ENCODE data around the gene CHPT1.
"Not testable (repeated sequence)": the region's sequence is repeated elsewhere in the genome, so short reads cannot be mapped to it uniquely, and the experiment has no call there.

The CHPT1 gene

DNA sequence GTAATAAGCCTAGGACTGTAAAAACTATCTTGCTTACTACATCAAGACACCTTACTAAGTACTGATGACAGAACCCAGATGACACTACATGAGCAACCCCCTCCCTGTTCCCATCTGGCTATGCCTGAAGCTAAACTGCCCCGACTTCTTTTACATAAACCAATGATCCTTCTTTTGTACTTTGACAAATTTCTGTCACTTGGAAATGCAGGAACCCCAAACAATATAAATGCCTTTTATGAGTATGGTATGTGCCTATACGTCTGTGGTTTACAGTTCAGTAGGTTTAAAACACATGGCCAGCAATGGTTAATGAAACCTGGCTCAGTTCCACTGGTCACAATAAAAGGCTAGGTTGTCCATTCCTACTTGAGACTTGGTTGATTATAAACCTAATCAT is 35.7 kb downstream of the CHPT1 start:
- H3K36me3 ChIP-seq (ENCODE audit: control insufficient read depth, insufficient read depth, low read length), result no peaks in the 10 kb centered on the region

DNA sequence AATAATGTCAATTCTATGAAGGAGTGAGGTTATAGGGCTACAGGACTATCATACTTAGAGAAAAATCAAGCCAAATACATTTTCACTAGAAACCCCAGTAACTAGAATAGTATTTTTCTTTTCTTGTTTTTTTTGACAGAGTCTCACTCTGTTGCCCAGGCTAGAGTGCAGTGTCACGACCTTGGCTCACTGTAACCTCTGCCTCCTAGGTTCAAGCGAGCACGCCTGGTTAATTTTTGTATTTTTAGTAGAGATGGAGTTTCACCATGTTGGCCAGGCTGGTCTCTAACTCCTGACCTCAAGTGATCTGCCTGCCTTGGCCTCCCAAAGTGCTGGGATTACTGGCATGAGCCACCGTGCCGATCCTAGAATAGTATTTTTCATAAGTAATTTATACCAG is 37.0 kb downstream of the CHPT1 start:
- not testable (repeated sequence) for H3K27me3 ChIP-seq (ENCODE audit: control insufficient read depth, insufficient read depth, low read length); H3K9me3 ChIP-seq (ENCODE audit: control insufficient read depth, insufficient read depth, low read length); H3K4me1 ChIP-seq (ENCODE audit: control insufficient read depth, insufficient read depth, low read length); H3K36me3 ChIP-seq (ENCODE audit: control insufficient read depth, insufficient read depth, low read length); H3K4me3 ChIP-seq (ENCODE audit: low read depth, low read length); H3K9ac ChIP-seq (ENCODE audit: low read depth, low read length)

More for the DNA sequence above, 35.7 kb downstream of the CHPT1 start:
- Histone ChIP-seq H3K4me3 (ENCODE audit: low read depth, low read length) (no peak overlapping the region), H3K9me3 (ENCODE audit: control insufficient read depth, insufficient read depth, low read length) (no peaks in the 10 kb centered on the region), H3K9ac (ENCODE audit: low read depth, low read length) (no peak overlapping the region), H3K4me1 (ENCODE audit: control insufficient read depth, insufficient read depth, low read length) (no peaks in the 10 kb centered on the region), H3K27me3 (ENCODE audit: control insufficient read depth, insufficient read depth, low read length) (no peaks in the 10 kb centered on the region)

DNA sequence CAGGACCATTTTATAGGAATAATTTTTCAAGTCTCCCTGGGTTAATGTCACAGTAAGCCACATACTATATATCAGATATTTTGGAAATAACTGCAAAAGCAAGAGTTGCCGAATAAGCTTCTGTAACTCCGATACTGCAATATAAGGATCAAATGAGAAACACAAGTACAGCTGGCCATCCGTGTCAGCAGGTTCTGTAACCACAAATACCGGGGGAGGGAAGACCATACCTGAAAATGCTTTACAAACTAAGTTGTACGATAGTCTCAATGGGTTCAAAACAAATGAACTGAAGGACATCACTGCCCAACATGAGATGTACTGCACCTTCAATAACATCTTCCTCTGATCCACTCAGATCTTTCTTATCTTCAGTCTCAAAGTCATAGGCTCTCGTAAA is 40.0 kb downstream of the CHPT1 start:
- Histone ChIP-seq H3K36me3 (ENCODE audit: control insufficient read depth, insufficient read depth, low read length) (no peaks in the 10 kb centered on the region), H3K9me3 (ENCODE audit: control insufficient read depth, insufficient read depth, low read length) (no peaks in the 10 kb centered on the region), H3K9ac (ENCODE audit: low read depth, low read length) (no peak overlapping the region), H3K4me3 (ENCODE audit: low read depth, low read length) (no peak overlapping the region), H3K27me3 (ENCODE audit: control insufficient read depth, insufficient read depth, low read length) (no peaks in the 10 kb centered on the region), H3K4me1 (ENCODE audit: control insufficient read depth, insufficient read depth, low read length) (no peaks in the 10 kb centered on the region)

DNA sequence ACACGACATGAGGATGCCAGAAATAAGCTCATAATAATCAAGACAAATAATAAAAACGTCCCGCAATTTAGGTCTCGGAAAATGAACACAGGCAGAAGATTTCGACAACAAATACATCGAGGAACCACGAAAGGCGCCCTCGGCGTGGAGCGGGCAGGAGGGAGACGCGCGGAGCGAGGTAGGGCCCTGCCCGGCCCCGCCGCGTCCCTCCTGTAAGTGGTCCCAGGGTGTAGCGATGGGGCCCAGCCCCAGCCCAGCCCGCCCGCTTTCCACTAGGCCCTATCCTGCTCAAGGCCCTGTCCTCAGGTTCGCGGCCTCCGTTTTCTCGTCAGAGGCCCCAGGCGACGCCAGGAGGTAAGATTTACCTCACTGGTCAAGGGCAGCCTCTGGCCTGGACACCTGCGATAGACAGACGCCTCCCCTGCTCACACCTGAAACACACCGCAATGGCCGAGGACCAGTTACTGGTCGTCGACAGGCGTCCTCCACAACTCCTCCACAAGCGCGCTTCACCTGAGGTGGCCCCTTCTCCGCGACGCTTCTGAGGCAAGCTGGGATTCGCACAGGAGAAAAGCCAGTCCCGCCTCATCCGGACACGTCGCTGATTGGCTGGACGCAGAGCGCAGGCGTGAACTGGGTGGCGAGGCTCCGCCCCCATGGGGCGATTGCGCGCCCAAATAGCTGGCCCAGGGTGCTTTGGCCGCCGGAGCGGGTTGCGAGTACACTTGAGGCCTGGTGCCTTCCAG is 41.7 kb downstream of the CHPT1 start, which contains the start of gene SYCP3:
SYCP3 (minus strand) TSS at position 543 of the 746 bp plus-strand sequence. CDS start 1,527 bp downstream, outside the sequence.
- H3K27me3 ChIP-seq (ENCODE audit: control insufficient read depth, insufficient read depth, low read length), result no peaks in the 10 kb centered on the region
- no peak within 1 kb of the TSS for H3K4me3 ChIP-seq (ENCODE audit: low read depth, low read length)
- no peak within 1 kb of the TSS for H3K9ac ChIP-seq (ENCODE audit: low read depth, low read length)
- no peaks in the 10 kb centered on the region for H3K9me3 ChIP-seq (ENCODE audit: control insufficient read depth, insufficient read depth, low read length)
- no peaks in the 10 kb centered on the region for H3K4me1 ChIP-seq (ENCODE audit: control insufficient read depth, insufficient read depth, low read length)
- peaks cover 2% of the 10 kb centered on the region for H3K36me3 ChIP-seq (ENCODE audit: control insufficient read depth, insufficient read depth, low read length)

DNA sequence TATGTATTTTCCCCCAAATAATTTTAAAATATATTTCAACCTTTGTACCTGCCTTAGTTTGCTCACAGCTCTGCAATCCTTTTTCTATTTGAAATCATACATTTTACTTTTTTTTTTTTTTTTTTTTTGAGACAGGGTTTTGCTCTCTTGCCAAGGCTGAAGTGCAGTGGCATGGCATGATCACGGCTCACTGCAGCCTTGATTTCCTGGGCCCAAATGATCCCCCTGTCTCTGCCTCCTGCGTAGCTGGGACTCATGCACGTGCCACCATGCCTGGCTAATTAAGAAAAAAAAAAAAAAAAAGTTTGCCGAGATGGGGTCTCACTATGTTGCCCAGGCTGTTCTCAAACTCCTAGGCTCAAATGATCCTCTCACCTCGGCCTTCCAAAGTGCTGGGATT is 43.1 kb downstream of the CHPT1 start:
- H3K9ac ChIP-seq (ENCODE audit: low read depth, low read length), result no peak overlapping the region
- H3K9me3 ChIP-seq (ENCODE audit: control insufficient read depth, insufficient read depth, low read length), result no peaks in the 10 kb centered on the region
- H3K4me3 ChIP-seq (ENCODE audit: low read depth, low read length), result no peak overlapping the region
- no peaks in the 10 kb centered on the region for H3K4me1 ChIP-seq (ENCODE audit: control insufficient read depth, insufficient read depth, low read length)
- H3K36me3 ChIP-seq (ENCODE audit: control insufficient read depth, insufficient read depth, low read length), result peaks cover 3% of the 10 kb centered on the region
- H3K27me3 ChIP-seq (ENCODE audit: control insufficient read depth, insufficient read depth, low read length), result no peaks in the 10 kb centered on the region

DNA sequence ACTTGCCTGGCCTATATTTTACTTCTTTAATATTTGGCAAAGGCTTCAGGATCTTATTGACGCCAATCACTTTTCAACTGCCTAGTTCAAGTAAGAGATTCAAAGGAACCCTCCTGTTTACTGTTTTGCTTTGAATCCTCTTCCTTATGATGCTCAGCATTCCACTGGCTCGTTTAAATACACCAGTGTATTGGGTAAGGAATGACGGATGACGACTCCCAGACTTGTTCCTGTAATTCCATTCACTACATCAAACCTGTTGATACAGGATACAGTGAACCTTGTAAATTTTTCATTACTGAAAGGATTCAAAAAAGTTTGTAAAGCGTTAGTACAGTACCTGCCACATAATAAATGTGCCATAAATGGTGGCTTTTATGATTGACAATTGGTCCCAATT is 43.5 kb downstream of the CHPT1 start:
- H3K9ac ChIP-seq (ENCODE audit: low read depth, low read length), result no peak overlapping the region
- H3K9me3 ChIP-seq (ENCODE audit: control insufficient read depth, insufficient read depth, low read length), result no peaks in the 10 kb centered on the region
- no peak overlapping the region for H3K4me3 ChIP-seq (ENCODE audit: low read depth, low read length)
- no peaks in the 10 kb centered on the region for H3K4me1 ChIP-seq (ENCODE audit: control insufficient read depth, insufficient read depth, low read length)
- H3K36me3 ChIP-seq (ENCODE audit: control insufficient read depth, insufficient read depth, low read length), result peaks cover 3% of the 10 kb centered on the region
- no peaks in the 10 kb centered on the region for H3K27me3 ChIP-seq (ENCODE audit: control insufficient read depth, insufficient read depth, low read length)

DNA sequence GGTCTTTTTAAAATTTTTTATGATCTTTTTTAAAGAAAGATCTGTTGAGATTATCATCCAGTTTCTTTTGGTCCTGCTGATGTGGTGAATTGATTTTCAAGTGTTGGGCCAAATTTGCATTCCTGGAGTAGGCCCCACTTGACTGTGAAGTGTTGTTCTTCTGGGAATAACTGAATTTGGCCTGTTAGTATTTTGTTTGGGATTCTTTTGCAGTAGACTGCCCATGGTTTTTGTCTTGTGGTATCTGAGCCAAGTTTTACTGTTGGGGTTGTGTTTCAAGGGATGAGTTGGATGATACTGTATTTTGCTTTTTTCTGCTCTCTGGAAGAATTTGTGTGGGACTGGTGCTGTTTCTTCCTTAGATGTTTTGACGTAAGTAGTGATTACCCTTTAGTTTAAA is 45.8 kb downstream of the CHPT1 start:
- H3K9ac ChIP-seq (ENCODE audit: low read depth, low read length), result no peak overlapping the region
- H3K9me3 ChIP-seq (ENCODE audit: control insufficient read depth, insufficient read depth, low read length), result no peaks in the 10 kb centered on the region
- H3K36me3 ChIP-seq (ENCODE audit: control insufficient read depth, insufficient read depth, low read length), result peaks cover 3% of the 10 kb centered on the region
- H3K4me3 ChIP-seq (ENCODE audit: low read depth, low read length), result no peak overlapping the region
- no peaks in the 10 kb centered on the region for H3K4me1 ChIP-seq (ENCODE audit: control insufficient read depth, insufficient read depth, low read length)
- H3K27me3 ChIP-seq (ENCODE audit: control insufficient read depth, insufficient read depth, low read length), result no peaks in the 10 kb centered on the region

DNA sequence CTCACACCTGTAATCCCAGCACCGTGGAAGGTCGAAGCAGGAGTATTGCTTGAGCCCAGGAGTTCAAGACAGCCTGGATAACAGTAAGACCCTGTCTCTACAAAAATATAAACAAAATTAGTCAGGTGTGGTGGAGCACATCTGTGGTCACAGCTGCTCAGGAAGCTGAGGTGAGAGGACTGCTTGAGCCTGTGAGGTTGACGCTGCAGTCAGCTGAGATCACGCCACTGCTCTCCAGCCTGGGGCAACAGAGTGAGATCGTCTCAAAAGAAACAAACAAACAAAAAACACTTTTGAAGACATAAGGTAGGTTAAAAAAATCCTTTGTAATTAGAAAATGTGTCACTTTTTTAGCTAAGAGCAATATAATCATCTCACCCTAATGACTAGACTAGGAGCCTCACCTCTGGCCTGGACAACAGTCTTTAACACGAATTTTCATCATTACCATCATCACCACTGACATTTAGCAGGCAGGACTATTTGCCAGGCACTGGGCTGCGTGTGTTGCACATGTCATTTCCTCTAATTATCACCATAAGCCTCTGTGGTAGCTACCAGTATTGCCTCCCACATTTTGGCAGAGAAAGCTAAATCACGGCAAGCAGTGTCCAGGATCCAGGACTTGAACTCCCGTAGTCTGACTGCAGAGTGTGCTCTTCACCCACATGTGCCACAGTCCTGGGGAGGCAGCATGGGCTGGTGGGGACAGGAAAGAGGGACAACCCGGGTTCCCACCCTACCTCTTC is 46.5 kb downstream of the CHPT1 start:
- Histone ChIP-seq H3K9ac (ENCODE audit: low read depth, low read length) (no peak overlapping the region), H3K27me3 (ENCODE audit: control insufficient read depth, insufficient read depth, low read length) (no peaks in the 10 kb centered on the region), H3K4me1 (ENCODE audit: control insufficient read depth, insufficient read depth, low read length) (no peaks in the 10 kb centered on the region), H3K36me3 (ENCODE audit: control insufficient read depth, insufficient read depth, low read length) (peaks cover 3% of the 10 kb centered on the region), H3K4me3 (ENCODE audit: low read depth, low read length) (no peak overlapping the region), H3K9me3 (ENCODE audit: control insufficient read depth, insufficient read depth, low read length) (no peaks in the 10 kb centered on the region)

DNA sequence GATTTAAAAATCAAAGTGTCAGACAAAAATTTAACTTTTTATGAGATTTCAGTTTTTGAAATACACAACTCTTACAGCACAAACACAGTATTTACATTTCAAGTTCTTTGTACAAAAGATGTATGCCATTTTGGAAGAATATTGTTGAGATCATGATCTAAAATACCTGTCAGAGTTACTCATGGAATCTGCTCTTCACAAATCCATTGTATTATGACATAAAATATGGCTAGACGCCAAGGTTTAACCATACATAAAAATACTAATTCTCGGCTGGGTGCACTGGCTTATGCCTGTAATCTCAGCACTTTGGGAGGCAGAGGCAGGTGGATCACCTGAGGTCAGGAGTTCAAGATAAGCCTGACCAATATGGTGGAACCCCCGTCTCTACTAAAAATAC is 48.0 kb downstream of the CHPT1 start:
- Histone ChIP-seq H3K36me3 (ENCODE audit: control insufficient read depth, insufficient read depth, low read length) (peaks cover 9% of the 10 kb centered on the region), H3K4me3 (ENCODE audit: low read depth, low read length) (no peak overlapping the region), H3K9me3 (ENCODE audit: control insufficient read depth, insufficient read depth, low read length) (no peaks in the 10 kb centered on the region), H3K9ac (ENCODE audit: low read depth, low read length) (no peak overlapping the region), H3K4me1 (ENCODE audit: control insufficient read depth, insufficient read depth, low read length) (peaks cover 6% of the 10 kb centered on the region), H3K27me3 (ENCODE audit: control insufficient read depth, insufficient read depth, low read length) (no peaks in the 10 kb centered on the region)

DNA sequence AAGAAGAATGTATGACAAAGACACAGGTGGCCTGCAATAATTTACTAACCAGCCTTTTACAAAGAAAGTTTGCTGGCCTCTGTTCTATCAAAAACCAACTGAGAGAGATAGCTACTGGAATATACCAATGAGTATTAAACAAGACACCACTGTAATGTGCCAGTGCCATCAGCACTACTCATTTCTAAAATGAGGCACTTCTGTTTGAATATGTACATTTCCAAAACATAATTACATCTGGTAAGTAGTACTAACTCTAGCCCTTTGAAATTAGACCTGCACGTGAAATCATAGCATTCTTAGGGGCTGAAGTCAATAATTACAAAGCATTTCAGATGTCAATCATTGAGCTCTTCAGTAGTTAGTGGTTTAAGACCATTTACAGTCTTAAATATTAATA is 48.8 kb downstream of the CHPT1 start:
- Histone ChIP-seq H3K4me3 (ENCODE audit: low read depth, low read length) (no peak overlapping the region), H3K36me3 (ENCODE audit: control insufficient read depth, insufficient read depth, low read length) (peaks cover 9% of the 10 kb centered on the region)

DNA sequence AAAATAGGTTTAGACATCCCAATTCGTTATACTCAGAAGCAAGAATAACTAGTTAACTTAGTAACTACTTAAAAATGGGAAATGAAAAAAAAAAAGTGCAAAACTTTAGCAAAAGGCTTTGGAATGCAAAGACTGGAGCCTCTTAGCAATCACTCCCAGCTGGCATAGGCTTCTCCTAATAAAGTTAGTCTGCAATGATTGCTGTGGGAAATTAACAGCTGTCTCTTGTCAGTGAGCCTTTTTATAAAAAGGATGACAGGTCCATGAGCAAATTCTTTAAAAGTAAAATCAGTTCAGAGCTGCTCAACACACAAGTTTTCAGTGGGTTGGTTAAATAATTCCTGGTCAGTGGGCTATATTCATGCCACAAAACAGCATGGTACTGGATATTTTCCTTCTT is 49.2 kb downstream of the CHPT1 start:
- Histone ChIP-seq H3K36me3 (ENCODE audit: control insufficient read depth, insufficient read depth, low read length) (peaks cover 9% of the 10 kb centered on the region), H3K9ac (ENCODE audit: low read depth, low read length) (no peak overlapping the region), H3K9me3 (ENCODE audit: control insufficient read depth, insufficient read depth, low read length) (no peaks in the 10 kb centered on the region), H3K4me3 (ENCODE audit: low read depth, low read length) (no peak overlapping the region), H3K4me1 (ENCODE audit: control insufficient read depth, insufficient read depth, low read length) (peaks cover 6% of the 10 kb centered on the region), H3K27me3 (ENCODE audit: control insufficient read depth, insufficient read depth, low read length) (no peaks in the 10 kb centered on the region)

More for the DNA sequence above, 48.8 kb downstream of the CHPT1 start:
- no peaks in the 10 kb centered on the region for H3K27me3 ChIP-seq (ENCODE audit: control insufficient read depth, insufficient read depth, low read length)
- no peaks in the 10 kb centered on the region for H3K9me3 ChIP-seq (ENCODE audit: control insufficient read depth, insufficient read depth, low read length)
- H3K4me1 ChIP-seq (ENCODE audit: control insufficient read depth, insufficient read depth, low read length), result peaks cover 6% of the 10 kb centered on the region
- no peak overlapping the region for H3K9ac ChIP-seq (ENCODE audit: low read depth, low read length)

DNA sequence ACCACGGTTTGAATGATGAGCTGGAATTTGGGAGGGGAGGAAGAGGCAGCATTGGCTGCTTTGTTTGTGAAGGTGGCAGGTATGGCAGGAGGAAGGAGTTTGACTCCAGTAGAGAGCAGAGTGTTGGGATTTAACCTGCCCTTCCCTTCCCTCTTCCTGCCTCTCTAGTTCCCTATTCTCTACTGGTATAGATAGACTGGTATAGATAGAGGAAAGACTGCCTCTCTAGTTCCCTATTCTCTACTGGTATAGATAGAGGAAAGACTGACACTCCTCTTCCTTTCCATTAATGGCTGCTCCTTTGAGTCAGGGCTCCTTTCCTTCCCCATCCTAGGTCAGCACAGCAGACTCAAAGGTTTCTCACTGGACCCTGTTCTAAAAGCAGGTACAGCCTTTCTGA is 50.3 kb downstream of the CHPT1 start:
- Histone ChIP-seq H3K36me3 (ENCODE audit: control insufficient read depth, insufficient read depth, low read length) (peaks cover 9% of the 10 kb centered on the region), H3K27me3 (ENCODE audit: control insufficient read depth, insufficient read depth, low read length) (no peaks in the 10 kb centered on the region), H3K4me3 (ENCODE audit: low read depth, low read length) (no peak overlapping the region), H3K9me3 (ENCODE audit: control insufficient read depth, insufficient read depth, low read length) (no peaks in the 10 kb centered on the region), H3K4me1 (ENCODE audit: control insufficient read depth, insufficient read depth, low read length) (peaks cover 6% of the 10 kb centered on the region), H3K9ac (ENCODE audit: low read depth, low read length) (no peak overlapping the region)

All from iPS-15b (cell line).